GM18867 (cell line): ENCODE data around the gene DGKI.

ENCODE experiments used
- ATAC-seq: cut with Tn5 transposase; IDR thresholded peaks from one replicate; pipeline ENCODE4 v1.9.1; 2021; ENCODE audit warnings: mild to moderate bottlenecking, moderate library complexity; ENCODE audit not compliant: unreplicated experiment

DGKI gene

DNA sequence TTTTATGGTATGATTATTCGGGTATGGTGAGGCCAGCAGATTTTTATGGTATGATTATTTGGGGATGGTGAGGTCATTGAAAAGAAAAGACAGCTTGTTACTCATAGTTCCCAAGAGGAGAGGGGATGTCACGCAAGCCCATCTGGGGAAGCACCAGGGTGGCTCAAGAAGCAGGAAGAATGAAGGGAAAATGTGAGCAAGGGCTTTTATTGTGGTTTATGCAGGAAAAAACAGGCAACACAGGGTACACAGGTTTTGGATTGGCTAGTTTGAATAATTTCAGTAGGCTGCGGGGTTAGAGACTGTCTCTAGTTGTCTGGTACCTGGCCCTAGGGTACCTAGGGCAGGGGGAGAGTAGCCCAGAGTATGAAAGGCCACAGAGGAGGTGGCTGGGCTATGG is 26.8 kb upstream of the DGKI start:
- ATAC-seq: no peak

DNA sequence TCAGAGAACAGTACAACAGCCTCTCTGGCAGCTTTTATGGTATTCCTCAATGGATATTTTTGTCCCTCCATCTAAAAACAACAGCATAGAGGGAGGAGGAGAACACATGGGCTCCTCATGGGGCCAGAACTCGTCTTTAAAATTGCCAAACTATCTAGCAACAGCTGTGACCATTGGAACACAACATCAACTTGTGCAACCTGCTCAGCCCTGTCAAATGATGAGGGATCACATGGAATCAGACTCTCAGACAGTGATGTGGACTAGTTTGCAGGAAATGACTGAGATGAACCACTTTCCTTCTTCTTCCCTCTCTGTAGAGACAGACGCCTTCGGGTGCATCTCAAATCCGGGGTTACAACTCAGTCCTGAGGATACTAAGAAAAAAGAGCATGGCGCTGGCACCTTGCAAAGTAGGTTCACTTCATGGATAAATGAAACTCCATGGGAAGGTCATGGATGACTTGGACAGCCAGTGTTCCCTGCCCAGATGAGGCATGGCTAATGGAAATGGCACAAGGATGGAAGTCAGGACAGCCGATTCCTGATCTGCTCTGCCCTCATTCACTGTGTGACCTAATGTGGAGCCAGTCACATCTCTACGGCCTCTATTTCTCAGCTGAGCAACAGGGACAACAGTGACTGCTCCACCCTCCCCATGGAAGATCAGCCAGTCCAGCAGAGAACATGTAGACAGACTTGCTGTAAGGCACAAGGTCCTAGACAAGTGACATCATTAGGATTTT is 24.6 kb upstream of the DGKI start:
- no peak for ATAC-seq

DNA sequence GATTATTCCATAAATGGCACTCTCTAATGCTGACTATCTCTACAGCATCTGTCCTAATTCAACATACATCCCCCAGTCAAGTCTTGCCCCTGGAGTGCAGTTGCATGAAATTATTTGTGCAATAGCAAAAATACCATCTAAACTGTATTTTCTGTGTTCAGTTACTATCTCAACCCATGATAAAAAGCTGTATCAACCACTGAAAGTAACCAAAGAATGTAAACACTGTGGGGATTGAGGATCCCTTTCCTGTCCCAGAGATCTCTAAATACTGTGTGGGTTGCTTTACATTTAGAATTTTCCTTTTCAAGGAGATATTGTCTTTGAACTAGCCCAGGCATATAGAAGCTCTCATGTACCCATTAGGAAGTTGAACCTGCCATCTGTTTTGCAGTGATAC is 23.9 kb upstream of the DGKI start:
- no peak for ATAC-seq

DNA sequence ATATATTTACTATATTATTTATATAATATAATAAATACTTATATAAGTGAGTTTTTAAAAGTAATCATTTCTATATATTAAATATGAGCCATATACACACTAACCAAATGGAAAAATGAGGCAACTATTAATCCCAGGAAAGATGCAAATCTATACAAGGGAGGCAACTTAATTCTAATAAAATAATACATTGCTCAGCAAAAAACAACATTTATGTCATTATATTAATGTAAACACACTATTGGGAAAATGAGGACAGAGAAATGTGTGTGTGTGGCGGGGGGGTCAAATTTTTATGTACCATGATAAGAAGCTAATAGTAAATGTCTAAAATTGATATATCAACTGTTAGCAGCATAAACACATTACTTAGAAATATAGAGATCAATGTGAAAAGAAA is 23.3 kb upstream of the DGKI start:
- no peak for ATAC-seq

DNA sequence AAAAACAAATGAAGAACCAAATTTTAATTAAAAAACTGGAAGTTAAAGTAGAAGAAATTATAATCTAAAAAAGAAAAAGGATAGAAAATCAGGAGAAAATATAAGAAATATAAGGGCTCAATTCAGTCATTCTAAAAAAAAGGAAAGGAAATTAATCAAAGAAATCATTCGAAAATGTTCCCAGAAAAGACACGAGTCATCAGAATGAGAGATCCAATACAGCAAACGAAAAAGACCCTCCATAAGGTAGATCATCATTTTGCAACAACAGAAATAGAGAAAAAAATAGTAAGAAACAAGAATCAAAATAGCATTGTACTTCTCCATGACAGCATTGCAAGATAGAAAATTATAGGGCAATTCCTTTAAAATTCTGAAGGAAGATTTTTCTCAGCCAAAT is 22.5 kb upstream of the DGKI start:
- no peak for ATAC-seq

DNA sequence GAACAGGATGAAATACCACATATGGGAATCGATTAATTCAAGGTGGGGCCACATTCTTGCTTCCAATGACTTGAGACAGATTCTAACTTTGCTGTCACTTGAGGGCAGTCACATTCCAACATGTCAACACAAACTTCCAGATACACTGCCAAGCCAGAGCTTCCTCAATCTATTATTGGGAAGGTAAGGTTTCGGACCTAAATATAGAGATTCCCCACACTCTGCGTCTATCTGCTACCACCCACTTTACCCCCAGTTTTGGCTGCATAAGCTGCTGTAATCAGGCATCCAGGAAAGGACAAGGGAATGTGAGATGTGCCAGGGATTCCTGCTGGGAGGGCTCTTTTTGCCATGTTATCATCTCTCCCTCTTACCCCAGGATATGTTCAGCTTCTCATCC is 20.5 kb upstream of the DGKI start:
- no peak for ATAC-seq

DNA sequence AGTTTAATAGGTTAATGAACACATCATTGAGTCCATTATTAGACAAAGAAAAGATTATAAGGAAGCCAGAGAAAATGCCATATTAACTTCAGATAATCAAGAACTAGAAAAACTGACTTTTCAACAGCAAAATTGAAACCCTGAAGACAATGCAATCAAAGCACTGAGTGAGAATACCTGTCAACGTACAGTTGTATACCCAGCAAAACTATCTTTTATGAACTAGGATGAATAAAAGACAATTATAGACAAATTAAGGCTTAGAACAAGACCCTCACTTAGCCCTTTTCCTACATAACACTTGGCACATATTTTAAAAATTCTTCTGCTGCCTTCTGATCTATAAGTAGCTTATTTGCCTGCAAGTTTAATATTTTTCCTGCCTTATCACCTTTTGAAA is 19.0 kb upstream of the DGKI start:
- no peak for ATAC-seq

DNA sequence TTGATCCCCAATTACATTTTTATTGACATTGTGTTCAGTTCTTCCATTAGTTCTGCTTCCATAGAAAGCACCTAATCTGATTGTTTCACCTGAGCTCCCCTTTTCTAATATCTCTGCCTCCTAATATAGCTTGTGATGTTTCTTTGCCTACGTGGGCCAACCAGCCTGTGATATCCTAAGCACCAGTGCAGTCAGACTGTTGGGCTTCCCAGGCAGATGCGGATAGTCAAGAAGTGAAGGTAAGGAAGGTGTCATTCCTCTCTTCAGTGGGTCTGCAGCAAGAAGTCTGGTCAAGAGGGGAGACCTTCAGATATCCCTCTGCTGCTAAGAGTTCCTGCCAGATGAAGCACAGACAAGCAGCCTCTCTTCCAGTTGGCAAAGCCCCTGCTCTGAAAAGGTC is 16.2 kb upstream of the DGKI start:
- ATAC-seq: no peak

DNA sequence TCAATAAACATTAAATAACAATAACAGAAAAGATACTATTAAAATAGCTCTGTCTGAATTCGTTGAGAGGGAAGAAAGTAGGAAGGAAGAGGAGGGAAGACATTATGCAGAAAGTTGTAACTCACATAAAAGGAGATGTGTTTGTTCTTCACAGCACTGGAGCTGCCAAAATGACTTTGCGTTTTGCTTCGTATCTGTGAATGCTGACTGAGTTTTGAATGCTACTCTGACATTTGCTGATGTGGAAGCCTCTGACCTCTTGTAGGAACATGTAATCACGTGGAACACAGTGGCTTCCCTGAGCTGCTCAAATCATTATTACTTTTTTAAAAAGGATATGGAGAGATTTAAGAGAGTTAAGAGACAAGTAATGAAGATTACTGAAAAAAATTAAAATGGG is 15.6 kb upstream of the DGKI start:
- ATAC-seq: no peak

DNA sequence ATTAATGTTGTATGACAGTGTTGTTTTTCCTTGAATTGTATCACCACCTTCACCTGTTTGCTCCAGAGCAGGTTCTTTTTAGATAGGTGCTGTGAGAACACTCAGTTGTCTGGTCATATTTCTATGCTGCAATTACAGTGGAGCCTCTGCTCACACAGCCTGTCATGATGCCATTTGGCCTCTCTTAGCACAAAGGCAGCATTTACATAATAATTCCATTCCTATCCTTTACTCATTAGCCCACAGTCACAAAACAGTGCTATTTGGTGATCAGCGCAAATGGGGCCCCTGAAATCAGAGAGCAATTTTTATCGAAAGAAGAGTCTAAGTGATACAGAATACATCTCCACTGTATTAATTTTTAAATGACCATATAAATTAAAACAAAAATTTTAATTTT is 13.8 kb upstream of the DGKI start:
- no peak for ATAC-seq

DNA sequence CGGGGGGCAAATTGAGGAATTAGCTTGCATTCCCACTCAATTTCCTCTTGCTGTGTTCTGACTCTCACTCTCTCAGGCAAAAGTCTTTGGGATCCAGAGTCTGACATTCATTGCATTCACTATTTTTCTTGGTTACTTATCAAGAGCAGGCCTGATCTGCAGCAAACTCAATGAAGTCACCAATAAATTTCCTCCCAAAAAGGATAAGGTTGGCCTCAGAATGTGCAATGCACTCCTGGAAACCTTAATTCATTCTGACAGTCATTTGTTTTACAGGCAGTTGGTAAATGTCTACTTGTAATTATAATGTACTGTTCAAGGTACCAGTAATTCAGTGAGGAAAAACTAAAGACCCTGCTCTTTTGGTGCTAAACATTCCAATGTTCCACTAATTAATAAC is 6.3 kb upstream of the DGKI start:
- ATAC-seq: no peak

DNA sequence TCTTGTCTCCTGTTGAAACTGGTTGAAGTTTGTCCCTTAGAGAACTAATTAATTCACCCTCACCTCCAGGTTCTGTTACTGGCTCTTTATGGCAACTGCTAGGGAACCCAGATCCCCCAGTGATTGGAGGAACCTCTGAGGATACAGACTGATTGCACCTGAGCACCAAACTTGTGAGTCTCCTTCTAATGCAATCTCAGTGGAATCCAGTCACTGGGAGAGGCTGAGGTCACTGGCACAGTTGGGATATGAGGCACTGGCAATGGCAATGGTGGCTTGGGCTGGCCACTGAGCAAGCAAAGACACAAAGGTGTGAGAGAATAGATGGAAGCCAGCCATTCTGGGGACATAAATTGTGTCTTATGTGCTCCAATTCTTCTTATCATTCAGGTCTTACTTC is 5.3 kb upstream of the DGKI start:
- no peak for ATAC-seq

DNA sequence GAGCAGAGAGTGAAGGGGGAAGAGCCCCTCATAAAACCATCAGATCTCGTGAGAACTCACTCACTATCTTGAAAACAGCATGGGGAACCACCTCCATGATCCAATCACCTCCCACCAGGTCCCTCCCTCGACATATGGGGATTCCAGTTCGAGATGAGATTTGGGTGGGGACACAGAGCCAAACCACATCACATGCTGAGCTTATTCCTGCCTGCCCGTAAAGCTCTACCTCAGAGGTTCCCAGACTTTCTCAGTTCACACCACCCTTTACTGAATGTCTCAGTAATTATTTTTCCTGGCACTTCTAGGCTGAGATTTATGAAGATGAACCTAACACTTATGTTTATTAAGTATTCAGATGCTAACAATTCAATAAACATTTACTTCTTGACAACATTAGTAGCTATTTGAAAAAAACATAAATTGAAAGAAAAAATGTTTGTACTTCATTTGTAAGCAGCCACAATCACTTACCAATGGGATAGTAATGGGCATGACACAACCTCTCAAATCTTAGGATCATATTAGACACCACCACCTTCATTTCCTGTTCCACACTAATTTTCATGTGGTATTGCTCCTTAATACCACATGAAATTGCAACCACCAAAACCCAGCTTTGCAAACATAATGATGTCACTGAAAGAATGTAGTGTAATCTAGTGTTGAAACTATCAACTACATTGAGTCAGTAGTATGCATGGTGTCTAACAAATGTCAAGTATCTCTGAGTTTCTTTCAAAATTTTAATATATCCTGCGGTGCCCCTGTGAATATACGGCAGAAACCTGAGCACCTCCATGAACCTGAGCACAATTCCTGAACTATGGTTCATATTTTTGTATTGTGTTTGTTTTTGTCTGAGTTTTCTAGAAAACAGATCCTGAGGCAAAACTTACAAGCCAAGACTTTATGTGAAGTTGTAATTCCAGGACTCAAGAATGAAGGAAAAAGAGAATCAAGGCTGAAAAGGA is 4.5 kb upstream of the DGKI start:
- no peak for ATAC-seq

DNA sequence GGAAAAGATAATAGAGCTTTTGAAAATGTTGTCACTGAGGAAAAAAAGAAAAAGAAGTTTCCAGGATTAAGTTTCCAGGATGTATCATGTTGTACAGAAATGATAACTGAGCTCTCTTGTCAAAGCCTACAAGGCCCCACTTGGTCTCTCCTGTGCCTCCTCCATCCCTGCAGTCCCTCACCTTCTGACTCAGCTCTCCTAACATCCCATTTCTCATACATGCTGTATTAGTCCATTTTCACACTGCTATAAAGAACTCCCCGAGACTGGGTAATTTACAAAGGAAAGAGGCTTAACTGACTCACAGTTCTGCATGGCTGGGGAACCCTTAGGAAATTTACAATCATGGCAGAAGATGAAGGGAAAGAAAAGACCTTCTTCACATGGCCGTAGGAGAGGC is 3.8 kb upstream of the DGKI start:
- ATAC-seq: no peak

DNA sequence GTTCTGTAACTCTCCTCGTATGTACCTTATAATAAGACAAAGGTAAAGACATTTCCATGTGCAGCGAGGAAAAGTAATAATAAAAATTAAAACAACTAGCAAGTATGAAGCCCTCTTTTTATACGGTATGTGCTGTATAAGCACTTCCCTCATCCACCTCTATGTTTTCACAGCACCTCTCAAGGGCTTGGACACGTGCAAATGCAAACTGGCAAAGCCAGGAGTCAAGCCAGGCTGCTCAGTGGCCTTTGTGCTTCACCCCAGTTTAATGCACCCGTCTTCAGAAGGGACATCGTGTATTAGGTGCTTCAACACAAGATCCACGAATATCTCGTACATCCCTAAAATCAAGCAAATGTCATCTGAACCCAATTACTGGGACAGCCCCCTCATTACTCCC is 1.3 kb upstream of the DGKI start:
- no peak for ATAC-seq

DNA sequence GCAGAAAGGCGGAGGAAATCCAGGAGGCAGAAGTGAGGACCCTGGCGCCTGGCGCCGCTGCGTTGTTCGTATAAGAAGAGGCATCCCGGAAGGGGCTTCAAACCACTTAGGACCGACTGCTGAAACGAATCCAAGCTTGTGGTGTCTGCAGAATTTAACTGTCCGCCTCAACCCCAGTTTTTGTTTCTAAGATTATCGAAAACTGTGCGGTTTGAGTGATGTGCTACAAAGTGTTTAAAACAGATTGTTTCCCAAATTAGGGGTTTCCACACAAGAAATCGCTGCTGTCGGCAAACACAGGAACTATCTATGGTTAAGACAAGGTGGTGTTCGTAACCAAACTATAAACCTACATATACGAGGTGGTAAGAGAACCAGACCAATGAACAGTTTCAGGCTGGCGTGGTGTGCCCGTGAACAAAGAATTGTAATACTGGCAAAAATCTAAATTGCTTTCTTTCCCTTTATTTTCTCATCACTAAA is 835 bp upstream of the DGKI start:
- ATAC-seq: no peak

DNA sequence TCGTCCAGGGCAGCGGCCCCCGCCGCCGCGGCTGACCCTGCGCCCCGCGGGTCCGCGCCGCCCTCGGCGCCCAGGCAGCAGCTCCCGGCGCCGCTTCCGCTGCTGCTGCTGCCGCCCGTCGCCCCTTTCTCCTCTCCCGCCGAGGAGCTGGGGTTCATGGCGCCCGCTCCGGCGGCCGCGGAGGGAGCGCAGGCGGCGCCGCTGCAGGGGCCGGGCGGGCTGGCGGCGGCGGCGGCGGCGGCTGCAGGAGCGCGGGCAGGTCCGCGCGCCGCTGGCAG is 286 bp downstream of the DGKI start:
- ATAC-seq: no peak

DNA sequence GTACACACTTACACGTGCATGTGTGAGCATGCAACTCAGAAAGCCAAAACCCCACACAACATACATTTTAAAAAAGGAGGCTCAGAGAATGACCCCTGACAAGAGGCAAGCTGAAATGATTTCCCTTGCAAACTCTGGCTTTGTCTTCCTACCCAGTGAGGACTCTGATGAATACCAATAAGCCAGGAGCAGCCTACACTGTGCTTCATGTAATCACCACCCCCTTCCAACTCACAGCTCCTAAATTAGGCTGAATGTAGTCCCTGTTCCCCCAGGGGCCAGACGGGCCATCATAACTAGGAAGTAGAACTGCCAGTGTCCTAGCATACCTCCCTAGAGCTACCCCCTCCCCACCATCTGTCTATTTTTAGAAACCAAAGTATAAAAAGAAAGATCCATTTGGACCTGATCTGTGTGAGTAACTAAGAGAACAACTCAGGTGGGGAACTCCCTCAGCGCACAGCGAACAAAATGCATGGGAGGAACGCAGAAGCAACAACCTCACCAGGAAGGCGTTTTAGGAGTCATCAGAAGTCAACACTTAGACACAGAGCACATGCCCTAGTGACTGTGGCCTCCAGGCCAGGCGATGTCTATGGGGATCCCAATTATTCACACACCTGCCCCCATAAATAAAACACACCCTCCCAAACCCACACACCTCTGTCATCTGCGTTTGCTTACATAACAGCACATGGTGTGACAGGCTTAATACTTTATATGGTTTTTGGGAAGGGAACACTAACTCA is 1.9 kb downstream of the DGKI start:
- ATAC-seq: no peak

DNA sequence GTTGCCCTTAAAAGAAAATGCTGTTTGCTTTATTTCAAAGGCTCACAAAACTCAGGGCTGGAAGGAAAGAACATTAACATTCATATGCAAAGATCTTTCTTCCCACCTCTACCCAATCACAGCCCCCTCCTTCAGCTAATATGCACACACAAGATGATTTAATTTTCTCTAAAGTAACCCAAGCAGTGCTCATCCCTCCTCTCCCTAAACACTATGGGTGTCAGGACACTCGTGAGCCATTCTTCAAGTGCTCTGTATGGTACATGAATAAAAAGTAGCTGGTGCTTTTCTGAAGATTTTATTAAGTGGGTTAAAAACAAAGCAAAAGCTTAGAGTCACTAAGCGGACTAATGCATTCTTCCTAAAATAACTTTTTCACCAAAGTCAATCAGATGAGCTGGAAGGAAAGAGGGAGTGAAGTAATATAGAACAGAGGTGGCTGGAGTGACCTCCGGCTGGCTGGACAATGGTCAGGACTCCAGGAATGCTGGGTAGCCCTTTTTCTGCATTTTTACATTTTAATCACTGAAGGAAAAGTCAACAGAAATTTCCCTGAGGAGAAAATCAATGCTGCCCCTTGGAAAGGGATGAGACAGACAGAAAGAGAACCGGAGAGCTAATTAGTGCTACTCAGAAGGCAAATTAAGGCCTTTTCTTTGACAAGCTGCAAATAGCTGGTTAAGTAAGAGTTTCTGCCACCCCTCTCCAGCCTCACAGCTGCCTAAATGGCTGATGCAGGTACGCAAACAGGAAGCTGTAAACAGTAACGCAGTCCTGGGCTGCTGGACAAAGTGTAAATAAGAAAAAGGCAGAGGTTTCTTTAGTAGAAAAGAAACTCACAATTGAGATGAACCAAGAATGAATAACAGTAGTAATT is 6.6 kb downstream of the DGKI start:
- ATAC-seq: no peak

DNA sequence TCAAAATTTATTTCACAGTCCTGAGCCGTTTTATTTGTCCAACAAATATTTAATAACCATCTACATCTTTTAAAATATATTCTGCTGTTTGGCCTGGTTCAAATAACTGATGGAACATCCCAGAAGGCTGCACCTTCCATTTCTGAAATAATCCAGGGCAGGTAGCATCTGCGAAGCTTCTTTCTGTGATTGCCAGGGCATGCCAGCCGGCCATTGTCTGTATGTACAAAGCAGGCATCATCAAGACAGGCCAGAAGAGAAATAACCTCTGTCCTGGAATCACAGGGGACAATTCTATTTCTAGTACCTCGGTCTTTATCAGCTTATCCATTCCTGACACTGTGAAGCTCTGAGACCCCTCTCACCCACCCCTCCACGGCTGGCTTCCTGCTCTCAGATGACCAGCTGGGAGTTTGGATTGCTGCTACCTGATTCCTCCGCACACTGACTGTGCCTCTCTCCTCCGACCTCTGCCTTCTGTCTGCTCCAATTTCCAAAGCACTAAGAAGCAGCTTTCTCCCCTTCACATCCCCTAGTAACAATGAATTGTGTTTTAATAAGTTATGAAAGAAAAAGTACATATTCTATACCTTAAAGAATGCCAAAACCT is 8.0 kb downstream of the DGKI start:
- no peak for ATAC-seq
